Measurements from ENCODE around the gene ZGLP1. TPM values are rescaled to one million over a fixed set of nuclear protein-coding genes. Genes with fewer than 3 reads are reported as not detected.

Gene ZGLP1
- total RNA-seq, 1 donor from 2014 or later = 14.9 TPM

DNA sequence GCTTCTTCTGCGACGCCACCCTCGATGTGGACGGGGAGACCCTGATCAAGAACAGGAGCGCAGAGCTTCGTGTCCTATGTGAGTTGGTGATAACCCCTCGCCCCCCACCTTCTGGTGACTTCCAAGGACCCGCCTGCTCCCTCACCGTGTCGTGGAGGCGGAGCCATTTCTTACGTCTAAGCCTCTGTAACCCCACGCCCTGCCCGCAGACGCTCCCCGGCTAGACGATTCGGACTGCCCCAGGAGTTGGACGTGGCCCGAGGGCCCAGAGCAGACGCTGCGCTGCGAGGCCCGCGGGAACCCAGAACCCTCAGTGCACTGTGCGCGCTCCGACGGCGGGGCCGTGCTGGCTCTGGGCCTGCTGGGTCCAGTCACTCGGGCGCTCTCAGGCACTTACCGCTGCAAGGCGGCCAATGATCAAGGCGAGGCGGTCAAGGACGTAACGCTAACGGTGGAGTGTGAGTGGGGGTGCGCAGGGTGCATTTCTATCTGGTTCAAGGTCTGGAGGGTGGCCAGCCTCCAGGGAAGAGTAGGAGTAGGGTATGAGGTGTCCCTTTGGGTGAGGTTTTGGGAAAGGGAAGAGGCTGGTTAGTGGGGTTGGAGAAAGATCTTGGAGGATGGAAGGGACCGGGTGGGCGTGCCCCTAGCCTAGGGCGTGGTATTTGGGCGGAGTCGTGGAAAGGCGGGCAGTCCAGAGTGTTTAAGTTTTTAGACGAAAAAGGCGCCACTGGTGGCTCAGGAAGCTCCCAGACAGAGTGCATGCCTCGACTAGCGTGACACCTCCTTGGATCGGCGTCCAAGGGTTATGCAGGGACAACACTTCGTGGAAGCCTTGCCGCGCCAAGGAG is 16.6 kb downstream of the ZGLP1 start:
- no peak for DNase-seq (ENCODE audit: low spot score in 2 of 2, unreplicated experiment in 2 of 2)
- H3K4me3 Mint-ChIP-seq = peak overlapping the region; percentile 70
- no peaks in the 10 kb centered on the region for H3K36me3 Mint-ChIP-seq
- TF ChIP-seq, protein P1, sequence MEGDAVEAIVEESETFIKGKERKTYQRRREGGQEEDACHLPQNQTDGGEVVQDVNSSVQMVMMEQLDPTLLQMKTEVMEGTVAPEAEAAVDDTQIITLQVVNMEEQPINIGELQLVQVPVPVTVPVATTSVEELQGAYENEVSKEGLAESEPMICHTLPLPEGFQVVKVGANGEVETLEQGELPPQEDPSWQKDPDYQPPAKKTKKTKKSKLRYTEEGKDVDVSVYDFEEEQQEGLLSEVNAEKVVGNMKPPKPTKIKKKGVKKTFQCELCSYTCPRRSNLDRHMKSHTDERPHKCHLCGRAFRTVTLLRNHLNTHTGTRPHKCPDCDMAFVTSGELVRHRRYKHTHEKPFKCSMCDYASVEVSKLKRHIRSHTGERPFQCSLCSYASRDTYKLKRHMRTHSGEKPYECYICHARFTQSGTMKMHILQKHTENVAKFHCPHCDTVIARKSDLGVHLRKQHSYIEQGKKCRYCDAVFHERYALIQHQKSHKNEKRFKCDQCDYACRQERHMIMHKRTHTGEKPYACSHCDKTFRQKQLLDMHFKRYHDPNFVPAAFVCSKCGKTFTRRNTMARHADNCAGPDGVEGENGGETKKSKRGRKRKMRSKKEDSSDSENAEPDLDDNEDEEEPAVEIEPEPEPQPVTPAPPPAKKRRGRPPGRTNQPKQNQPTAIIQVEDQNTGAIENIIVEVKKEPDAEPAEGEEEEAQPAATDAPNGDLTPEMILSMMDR (IDR thresholded peaks at IDR 0.05; ENCODE audit: unreplicated experiment) = no peak
- H3K4me1 Mint-ChIP-seq = peaks cover 40% of the 10 kb centered on the region
- no peaks in the 10 kb centered on the region for H3K9me3 Mint-ChIP-seq
- no peak overlapping the region for H3K27ac Mint-ChIP-seq
- H3K27me3 Mint-ChIP-seq (ENCODE audit: low read depth) = peaks cover 95% of the 10 kb centered on the region

DNA sequence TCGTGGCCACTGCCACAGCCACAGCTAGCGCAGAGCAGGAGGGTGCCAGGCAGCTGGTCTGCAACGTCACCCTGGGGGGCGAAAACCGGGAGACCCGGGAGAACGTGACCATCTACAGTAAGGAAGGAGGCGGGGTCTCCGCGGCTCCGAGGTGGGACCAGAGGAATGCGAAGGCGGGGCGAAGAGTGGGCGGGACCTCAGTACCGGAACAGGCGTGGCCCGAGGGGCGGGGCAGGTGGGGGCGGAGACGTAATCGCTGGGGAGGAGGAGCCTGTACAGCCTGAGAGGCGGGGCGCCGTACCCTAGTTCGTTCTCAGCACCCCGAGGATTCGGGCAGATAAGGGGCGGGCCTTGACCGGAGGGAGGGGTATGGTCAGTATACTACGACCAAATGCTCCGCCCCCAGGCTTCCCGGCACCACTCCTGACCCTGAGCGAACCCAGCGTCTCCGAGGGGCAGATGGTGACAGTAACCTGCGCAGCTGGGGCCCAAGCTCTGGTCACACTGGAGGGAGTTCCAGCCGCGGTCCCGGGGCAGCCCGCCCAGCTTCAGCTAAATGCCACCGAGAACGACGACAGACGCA is 17.3 kb downstream of the ZGLP1 start:
- TF ChIP-seq, protein P1 (IDR thresholded peaks at IDR 0.05; ENCODE audit: unreplicated experiment) = no peak
- Mint-ChIP-seq H3K27ac (no peak overlapping the region), H3K4me3 (peak overlapping the region; percentile 70), H3K36me3 (no peaks in the 10 kb centered on the region), H3K4me1 (peaks cover 42% of the 10 kb centered on the region), H3K27me3 (ENCODE audit: low read depth) (peaks cover 96% of the 10 kb centered on the region), H3K9me3 (no peaks in the 10 kb centered on the region)
- peak; percentile 73 to 86 for DNase-seq (ENCODE audit: low spot score in 2 of 2, unreplicated experiment in 2 of 2)

DNA sequence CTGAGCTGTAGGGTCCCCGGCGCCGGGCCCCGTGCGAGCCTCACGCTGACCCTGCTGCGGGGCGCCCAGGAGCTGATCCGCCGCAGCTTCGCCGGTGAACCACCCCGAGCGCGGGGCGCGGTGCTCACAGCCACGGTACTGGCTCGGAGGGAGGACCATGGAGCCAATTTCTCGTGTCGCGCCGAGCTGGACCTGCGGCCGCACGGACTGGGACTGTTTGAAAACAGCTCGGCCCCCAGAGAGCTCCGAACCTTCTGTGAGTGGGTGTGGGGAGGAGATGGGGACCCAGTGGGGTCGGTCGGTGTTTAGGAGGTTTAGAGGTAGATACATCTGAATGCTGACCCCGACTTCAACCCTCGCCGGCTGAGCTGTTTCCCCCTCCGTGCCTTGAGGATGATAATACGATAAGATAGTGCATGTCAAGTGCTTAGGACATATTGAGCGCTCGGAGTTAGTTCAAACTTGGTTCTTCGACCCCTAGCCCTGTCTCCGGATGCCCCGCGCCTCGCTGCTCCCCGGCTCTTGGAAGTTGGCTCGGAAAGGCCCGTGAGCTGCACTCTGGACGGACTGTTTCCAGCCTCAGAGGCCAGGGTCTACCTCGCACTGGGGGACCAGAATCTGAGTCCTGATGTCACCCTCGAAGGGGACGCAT is 17.9 kb downstream of the ZGLP1 start:
- H3K4me3 Mint-ChIP-seq = peak overlapping the region; percentile 70
- no peaks in the 10 kb centered on the region for H3K9me3 Mint-ChIP-seq
- no peak overlapping the region for H3K27ac Mint-ChIP-seq
- TF ChIP-seq, protein P1 (IDR thresholded peaks at IDR 0.05; ENCODE audit: unreplicated experiment) = no peak
- peaks cover 45% of the 10 kb centered on the region for H3K4me1 Mint-ChIP-seq
- peaks cover 97% of the 10 kb centered on the region for H3K27me3 Mint-ChIP-seq (ENCODE audit: low read depth)
- no peaks in the 10 kb centered on the region for H3K36me3 Mint-ChIP-seq
- DNase-seq (ENCODE audit: low spot score in 2 of 2, unreplicated experiment in 2 of 2) = no peak

DNA sequence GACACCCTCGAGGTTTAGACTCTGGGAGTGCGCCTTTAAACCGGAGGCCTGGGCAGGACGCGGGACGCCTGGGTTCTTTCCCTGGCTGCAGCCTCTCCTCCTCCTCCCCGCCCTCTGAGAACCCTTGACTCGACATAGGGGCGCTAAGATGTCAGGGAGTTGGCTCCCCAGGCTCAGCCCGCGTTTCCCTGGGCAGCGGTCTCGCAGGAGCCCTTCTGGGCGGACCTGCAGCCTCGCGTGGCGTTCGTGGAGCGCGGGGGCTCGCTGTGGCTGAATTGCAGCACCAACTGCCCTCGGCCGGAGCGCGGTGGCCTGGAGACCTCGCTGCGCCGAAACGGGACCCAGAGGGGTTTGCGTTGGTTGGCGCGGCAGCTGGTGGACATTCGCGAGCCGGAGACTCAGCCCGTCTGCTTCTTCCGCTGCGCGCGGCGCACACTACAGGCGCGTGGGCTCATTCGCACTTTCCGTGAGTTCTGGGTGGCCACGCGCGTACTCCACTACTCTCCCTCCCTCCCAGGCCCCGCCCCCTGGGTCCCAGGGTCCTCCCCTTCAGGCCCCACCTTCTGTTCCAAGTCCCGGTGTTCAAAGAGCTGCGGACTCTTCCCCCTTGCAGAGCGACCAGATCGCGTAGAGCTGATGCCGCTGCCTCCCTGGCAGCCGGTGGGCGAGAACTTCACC is 18.6 kb downstream of the ZGLP1 start:
- Mint-ChIP-seq H3K27me3 (ENCODE audit: low read depth) (peaks cover 100% of the 10 kb centered on the region), H3K27ac (no peak overlapping the region), H3K4me3 (peak overlapping the region; percentile 70), H3K36me3 (no peaks in the 10 kb centered on the region), H3K4me1 (peaks cover 51% of the 10 kb centered on the region), H3K9me3 (no peaks in the 10 kb centered on the region)
- DNase-seq (ENCODE audit: low spot score in 2 of 2, unreplicated experiment in 2 of 2) = no peak
- TF ChIP-seq, protein P1 (IDR thresholded peaks at IDR 0.05; ENCODE audit: unreplicated experiment) = no peak

DNA sequence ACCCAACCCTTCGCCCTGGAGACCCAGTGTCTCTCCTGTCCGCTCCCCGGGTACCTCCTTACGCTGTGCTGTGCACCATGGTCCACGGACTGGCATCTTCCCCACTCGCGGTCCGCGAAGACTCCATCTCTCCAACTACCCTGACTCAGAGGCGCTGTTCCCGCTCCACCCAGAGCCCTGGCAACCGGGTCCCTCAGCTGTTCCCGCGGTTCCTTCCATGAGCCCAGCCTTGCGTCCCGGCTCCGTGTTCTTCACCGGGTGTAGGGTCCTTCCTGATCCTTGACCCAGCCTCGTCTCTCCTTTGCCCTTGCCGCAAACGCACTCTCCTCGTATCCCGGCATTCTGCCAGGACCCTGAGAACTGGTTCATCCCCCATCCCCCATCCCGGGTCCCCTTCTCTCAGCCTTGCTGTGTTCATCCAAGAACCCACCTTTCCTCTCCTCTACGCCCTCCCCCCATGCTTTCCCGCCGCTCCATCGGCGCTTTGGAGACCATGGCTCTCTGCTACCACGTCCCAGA is 19.2 kb downstream of the ZGLP1 start:
- Mint-ChIP-seq H3K4me1 (peaks cover 46% of the 10 kb centered on the region), H3K9me3 (no peaks in the 10 kb centered on the region), H3K27me3 (ENCODE audit: low read depth) (peaks cover 100% of the 10 kb centered on the region), H3K27ac (no peak overlapping the region), H3K4me3 (peak overlapping the region; percentile 70), H3K36me3 (no peaks in the 10 kb centered on the region)
- DNase-seq (ENCODE audit: low spot score in 2 of 2, unreplicated experiment in 2 of 2) = no peak
- TF ChIP-seq, protein P1 (IDR thresholded peaks at IDR 0.05; ENCODE audit: unreplicated experiment) = no peak

Measured in mesothelial cell of epicardium (in vitro differentiated cells).